NB4 (cell line): ENCODE measurements around the gene SSNA1.
A peak's percentile ranks its signal among the peaks of the same experiment; 100 is the strongest.

ENCODE experiments used
- DNase-seq: peaks from one replicate; pipeline ENCODE4 v3.0.0; 2010; ENCODE audit warnings: low read depth
- H3K4me3 ChIP-seq: one replicate; pipeline ENCODE4 v1.5.1; 2011; ENCODE audit warnings: mild to moderate bottlenecking, low read depth, low read length, moderate library complexity
- CTCF ChIP-seq: IDR thresholded peaks from one replicate; pipeline ENCODE4 v1.5.1; 2012; ENCODE audit warnings: low read depth, low read length
- MAX ChIP-seq: IDR thresholded peaks from 2 replicates; pipeline ENCODE4 v1.6.1; 2011; ENCODE audit warnings: low read depth, low read length
- MYC ChIP-seq: IDR thresholded peaks from 2 replicates; pipeline ENCODE4 v1.6.1; 2011; ENCODE audit warnings: low read depth, low read length
- POLR2A ChIP-seq: IDR thresholded peaks from 2 replicates; pipeline ENCODE4 v1.6.1; 2011; ENCODE audit warnings: mild to moderate bottlenecking; ENCODE audit not compliant: insufficient read length; ENCODE audit errors: extremely low read depth

SSNA1 gene

GRCh38 chr9:137147091-137147792, 41.2 kb upstream of the SSNA1 start:
- DNase-seq = no peak
- TF ChIP-seq MAX (peak; percentile 10; the same call in 1 of the 2 replicates), POLR2A (no peak)
- no peak overlapping the region for H3K4me3 ChIP-seq

GRCh38 chr9:137147793-137148160, 40.7 kb upstream of the SSNA1 start:
- H3K4me3 ChIP-seq = no peak overlapping the region
- no peak for DNase-seq
- no peak for TF ChIP-seq POLR2A

GRCh38 chr9:137148242-137148641, 40.2 kb upstream of the SSNA1 start:
- no peak for DNase-seq
- no peak for TF ChIP-seq CTCF
- TF ChIP-seq MAX = no peak
- TF ChIP-seq MYC = no peak
- no peak for TF ChIP-seq POLR2A

GRCh38 chr9:137148661-137149060, 39.8 kb upstream of the SSNA1 start:
- no peak for TF ChIP-seq POLR2A

More at GRCh38 chr9:137148242-137148641, 40.2 kb upstream of the SSNA1 start:
- H3K4me3 ChIP-seq = no peak overlapping the region

GRCh38 chr9:137149363-137149762, 39.1 kb upstream of the SSNA1 start:
- H3K4me3 ChIP-seq = no peak overlapping the region
- no peak for DNase-seq
- TF ChIP-seq CTCF (no peak), MYC (no peak), POLR2A (no peak)

More at GRCh38 chr9:137148661-137149060, 39.8 kb upstream of the SSNA1 start:
- no peak for DNase-seq
- no peak overlapping the region for H3K4me3 ChIP-seq

GRCh38 chr9:137149942-137150616, 38.4 kb upstream of the SSNA1 start:
- no peak for TF ChIP-seq CTCF
- no peak for TF ChIP-seq MYC
- TF ChIP-seq POLR2A = no peak
- no peak for TF ChIP-seq MAX
- H3K4me3 ChIP-seq = no peak overlapping the region
- DNase-seq = peak; percentile 67

GRCh38 chr9:137150617-137151457, 37.6 kb upstream of the SSNA1 start:
- TF ChIP-seq MYC (no peak), POLR2A (no peak), CTCF (no peak), MAX (no peak)
- peak; percentile 74 for DNase-seq
- no peak overlapping the region for H3K4me3 ChIP-seq
